Stomach smooth muscle (tissue), 2 donors: Measurements from ENCODE around the gene KRT5.

Source experiments
- H3K27ac ChIP-seq: one replicate; pipeline ENCODE4 v1.7.0; 2013; ENCODE audit warnings: mild to moderate bottlenecking, low read length, inconsistent platforms
- H3K27me3 ChIP-seq, 2 donors: one replicate each; pipeline ENCODE4 v1.7.0; 2013; ENCODE audit warnings: low read length in 2 of 2; ENCODE audit not compliant: insufficient read depth in 2 of 2, control insufficient read depth in 1 of 2
- H3K36me3 ChIP-seq, 2 donors: one replicate each; pipeline ENCODE4 v1.7.0; 2013; ENCODE audit warnings: low read length in 2 of 2; ENCODE audit not compliant: control insufficient read depth in 2 of 2, insufficient read depth in 2 of 2
- H3K4me1 ChIP-seq: one replicate; pipeline ENCODE4 v1.7.0; 2013; ENCODE audit warnings: low read length; ENCODE audit not compliant: control insufficient read depth, insufficient read depth
- H3K4me3 ChIP-seq, 2 donors: one replicate each; pipeline ENCODE4 v1.7.0; 2013; ENCODE audit warnings: low read length in 2 of 2
- H3K9ac ChIP-seq, 2 donors: one replicate each; pipeline ENCODE4 v1.7.0; 2013; ENCODE audit warnings: low read length in 2 of 2, mild to moderate bottlenecking in 1 of 2
- H3K9me3 ChIP-seq, 2 donors: one replicate each; pipeline ENCODE4 v1.7.0; 2013; ENCODE audit warnings: low read length in 2 of 2; ENCODE audit not compliant: control insufficient read depth in 2 of 2
- donor health status: healthy.
- donor health status: Pancreatic carcinoma.

Gene KRT5

GRCh38 chr12:52552055-52552454 lies 31.9 kb upstream of the KRT5 start:
- no peak overlapping the region for H3K4me3 ChIP-seq
- no peaks in the 10 kb centered on the region for H3K4me1 ChIP-seq
- no peaks in the 10 kb centered on the region for H3K9me3 ChIP-seq
- no peak overlapping the region for H3K9ac ChIP-seq
- H3K27me3 ChIP-seq = no peaks in the 10 kb centered on the region
- no peaks in the 10 kb centered on the region for H3K36me3 ChIP-seq
- no peak overlapping the region for H3K27ac ChIP-seq

- Histone ChIP-seq H3K4me3 (no peak overlapping the region), H3K4me1 (no peaks in the 10 kb centered on the region), H3K9me3 (no peaks in the 10 kb centered on the region), H3K27ac (no peak overlapping the region), H3K36me3 (no peaks in the 10 kb centered on the region), H3K9ac (no peak overlapping the region), H3K27me3 (no peaks in the 10 kb centered on the region)
Observed at GRCh38 chr12:52551216-52551865, 31.1 kb upstream of the KRT5 start.

GRCh38 chr12:52546126-52546525 lies 25.9 kb upstream of the KRT5 start:
- Histone ChIP-seq H3K27ac (no peak overlapping the region), H3K36me3 (no peaks in the 10 kb centered on the region), H3K4me3 (no peak overlapping the region), H3K9me3 (no peaks in the 10 kb centered on the region), H3K9ac (no peak overlapping the region), H3K4me1 (no peaks in the 10 kb centered on the region), H3K27me3 (no peaks in the 10 kb centered on the region)

- H3K4me1 ChIP-seq = peaks cover 12% of the 10 kb centered on the region
- no peak overlapping the region for H3K9ac ChIP-seq
- H3K27ac ChIP-seq = no peak overlapping the region
- H3K36me3 ChIP-seq = no peaks in the 10 kb centered on the region
- H3K9me3 ChIP-seq = no peaks in the 10 kb centered on the region
- H3K27me3 ChIP-seq = no peaks in the 10 kb centered on the region
- H3K4me3 ChIP-seq = no peak overlapping the region
Observed at GRCh38 chr12:52543985-52544883, 24.0 kb upstream of the KRT5 start.

GRCh38 chr12:52542785-52543318 lies 22.7 kb upstream of the KRT5 start:
- Histone ChIP-seq H3K27ac (no peak overlapping the region), H3K9me3 (no peaks in the 10 kb centered on the region), H3K4me3 (no peak overlapping the region), H3K36me3 (no peaks in the 10 kb centered on the region), H3K9ac (no peak overlapping the region), H3K4me1 (peaks cover 13% of the 10 kb centered on the region), H3K27me3 (no peaks in the 10 kb centered on the region)

GRCh38 chr12:52542157-52542556 lies 22.0 kb upstream of the KRT5 start:
- no peaks in the 10 kb centered on the region for H3K9me3 ChIP-seq
- no peak overlapping the region for H3K4me3 ChIP-seq
- peaks cover 13% of the 10 kb centered on the region for H3K4me1 ChIP-seq
- no peak overlapping the region for H3K27ac ChIP-seq
- no peaks in the 10 kb centered on the region for H3K36me3 ChIP-seq
- H3K9ac ChIP-seq = no peak overlapping the region
- H3K27me3 ChIP-seq = no peaks in the 10 kb centered on the region

- Histone ChIP-seq H3K27me3 (no peaks in the 10 kb centered on the region), H3K36me3 (no peaks in the 10 kb centered on the region), H3K4me1 (peaks cover 13% of the 10 kb centered on the region)
Observed at GRCh38 chr12:52541709-52542108, 21.5 kb upstream of the KRT5 start.

GRCh38 chr12:52540531-52540930 lies 20.3 kb upstream of the KRT5 start:
- no peaks in the 10 kb centered on the region for H3K9me3 ChIP-seq
- H3K4me3 ChIP-seq = no peak overlapping the region
- peaks cover 13% of the 10 kb centered on the region for H3K4me1 ChIP-seq
- H3K27ac ChIP-seq = no peak overlapping the region
- no peak overlapping the region for H3K9ac ChIP-seq
- no peaks in the 10 kb centered on the region for H3K27me3 ChIP-seq
- H3K36me3 ChIP-seq = no peaks in the 10 kb centered on the region

More at GRCh38 chr12:52541709-52542108, 21.5 kb upstream of the KRT5 start:
- no peak overlapping the region for H3K9ac ChIP-seq
- no peaks in the 10 kb centered on the region for H3K9me3 ChIP-seq
- no peak overlapping the region for H3K4me3 ChIP-seq
- H3K27ac ChIP-seq = no peak overlapping the region

GRCh38 chr12:52539821-52540173 lies 19.6 kb upstream of the KRT5 start:
- Histone ChIP-seq H3K9me3 (no peaks in the 10 kb centered on the region), H3K27ac (no peak overlapping the region), H3K4me3 (no peak overlapping the region), H3K36me3 (no peaks in the 10 kb centered on the region), H3K4me1 (peaks cover 13% of the 10 kb centered on the region), H3K27me3 (no peaks in the 10 kb centered on the region), H3K9ac (no peak overlapping the region)

GRCh38 chr12:52539083-52539820 lies 19.1 kb upstream of the KRT5 start:
- Histone ChIP-seq H3K36me3 (no peaks in the 10 kb centered on the region), H3K9me3 (no peaks in the 10 kb centered on the region), H3K27ac (no peak overlapping the region), H3K27me3 (no peaks in the 10 kb centered on the region), H3K4me3 (no peak overlapping the region), H3K9ac (no peak overlapping the region), H3K4me1 (peaks cover 13% of the 10 kb centered on the region)
